ENCODE measurements around the gene ST7. TPM values are rescaled to one million over a fixed set of nuclear protein-coding genes. Genes with fewer than 3 reads are reported as not detected.

The ST7 gene
- total RNA-seq, 1 donor from 2014 or later: 29.5 TPM

DNA sequence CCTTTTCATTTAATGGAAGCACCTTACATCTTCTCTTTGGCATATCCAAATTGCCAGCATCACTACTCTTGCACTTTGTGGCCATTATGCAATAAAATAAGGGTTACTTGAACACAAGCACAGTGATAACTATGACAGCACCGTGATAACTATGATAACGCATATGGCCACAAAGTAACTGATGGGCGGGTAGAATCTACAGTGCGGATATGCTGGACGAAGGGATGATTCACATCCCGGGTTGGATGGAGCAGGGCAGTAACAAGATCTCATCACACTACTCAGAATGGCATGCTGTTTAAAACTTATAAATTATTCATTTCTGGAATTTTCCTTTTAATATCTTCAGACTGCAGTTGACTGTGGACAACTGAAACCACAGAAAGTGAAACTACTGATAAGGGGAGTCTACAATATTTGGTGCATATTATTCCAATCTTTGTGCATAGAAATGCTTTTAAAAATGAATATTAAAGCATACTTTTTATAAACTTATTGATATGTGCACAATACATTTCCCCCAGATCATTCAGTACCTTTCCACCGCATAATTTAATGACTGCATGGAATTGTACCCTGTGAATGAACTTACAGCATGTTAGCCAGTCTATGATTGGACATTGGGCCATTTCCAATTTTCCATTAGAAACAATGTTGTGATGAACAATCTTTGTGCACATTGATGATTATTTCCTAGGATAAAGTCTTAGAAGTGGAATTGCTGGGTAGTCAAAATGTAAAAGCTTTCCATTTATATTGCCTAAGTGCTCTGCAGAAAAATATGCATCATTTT lies 233.1 kb downstream of the ST7 start:
- ATAC-seq (no peak), DNase-seq (ENCODE audit: missing footprints) (no peak)
- intact Hi-C loops (cut with DNase I): no loop called here

DNA sequence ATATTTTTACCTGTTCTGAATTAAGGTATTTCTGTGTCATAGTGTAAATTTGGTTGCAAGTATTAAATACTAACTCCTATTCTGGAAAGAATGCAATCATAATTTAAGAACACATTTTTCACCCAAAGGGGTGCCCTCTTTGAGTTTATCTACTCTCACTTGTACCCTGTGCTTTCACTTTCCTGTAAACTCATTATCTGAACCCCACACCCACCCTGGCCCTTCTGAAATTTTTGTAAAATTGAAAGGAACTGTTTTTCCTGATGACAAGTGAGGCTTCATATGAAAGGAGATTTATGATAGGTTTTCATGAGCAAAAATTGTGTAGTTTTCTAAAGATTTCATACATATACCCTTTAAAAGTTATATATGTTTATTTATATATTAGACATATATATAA lies 235.1 kb downstream of the ST7 start:
- no peak for ATAC-seq
- intact Hi-C loops (cut with DNase I): no loop called here

DNA sequence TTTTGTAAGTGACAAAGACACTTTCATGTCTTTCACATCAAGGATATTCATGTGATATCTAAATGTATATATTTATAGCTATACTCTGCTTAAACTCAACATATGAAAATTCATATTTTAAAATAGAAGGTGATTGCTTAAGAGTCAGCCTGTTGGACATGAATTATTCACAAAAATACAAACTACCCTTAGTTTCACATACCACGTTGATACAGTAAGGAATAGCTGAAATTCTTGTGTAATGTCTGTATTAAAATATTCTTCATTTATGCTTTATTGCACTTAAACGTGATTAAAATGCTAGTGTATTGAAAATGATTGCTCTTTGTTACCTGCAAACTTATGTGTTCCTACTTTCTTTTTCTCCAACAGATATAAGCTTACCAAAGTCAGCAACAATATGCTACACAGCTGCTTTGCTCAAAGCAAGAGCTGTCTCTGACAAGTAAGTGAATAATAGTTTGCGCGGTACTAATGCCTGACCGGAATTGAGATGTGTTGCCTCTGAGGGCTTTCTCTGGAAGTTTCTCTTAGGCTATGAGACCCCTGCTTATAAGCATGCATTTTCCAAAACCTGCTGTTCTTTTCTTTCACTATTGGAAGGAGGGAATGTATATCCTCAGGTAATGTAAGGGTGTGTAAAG lies 235.8 kb downstream of the ST7 start:
- no peak for DNase-seq (ENCODE audit: missing footprints)
- intact Hi-C loops (cut with DNase I): no loop called here
- no peak for ATAC-seq

More for the DNA sequence above, 235.1 kb downstream of the ST7 start:
- no peak for DNase-seq (ENCODE audit: missing footprints)

DNA sequence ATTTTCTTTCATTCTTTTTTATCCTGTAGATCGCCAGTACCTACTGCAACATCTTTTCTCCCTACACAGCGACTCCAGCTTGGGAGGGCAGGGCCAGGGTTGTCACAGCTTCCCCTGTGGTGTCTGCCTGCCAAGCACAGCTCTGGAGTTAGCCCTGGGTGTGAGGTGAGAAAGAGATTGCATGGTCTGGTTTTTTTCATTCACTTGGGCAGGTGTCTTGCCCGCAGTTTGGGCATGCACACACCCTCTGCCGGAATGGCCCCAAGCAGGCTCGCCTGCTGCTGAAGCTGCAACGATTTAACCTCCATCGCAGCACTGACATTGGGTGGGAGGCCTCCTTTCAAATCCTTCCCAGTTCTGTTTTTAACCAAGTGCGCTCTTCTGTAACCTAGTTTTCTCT lies 236.8 kb downstream of the ST7 start:
- peak; percentile 71 for ATAC-seq
- DNase-seq (ENCODE audit: missing footprints): no peak
- intact Hi-C loops (cut with DNase I): no loop called here

DNA sequence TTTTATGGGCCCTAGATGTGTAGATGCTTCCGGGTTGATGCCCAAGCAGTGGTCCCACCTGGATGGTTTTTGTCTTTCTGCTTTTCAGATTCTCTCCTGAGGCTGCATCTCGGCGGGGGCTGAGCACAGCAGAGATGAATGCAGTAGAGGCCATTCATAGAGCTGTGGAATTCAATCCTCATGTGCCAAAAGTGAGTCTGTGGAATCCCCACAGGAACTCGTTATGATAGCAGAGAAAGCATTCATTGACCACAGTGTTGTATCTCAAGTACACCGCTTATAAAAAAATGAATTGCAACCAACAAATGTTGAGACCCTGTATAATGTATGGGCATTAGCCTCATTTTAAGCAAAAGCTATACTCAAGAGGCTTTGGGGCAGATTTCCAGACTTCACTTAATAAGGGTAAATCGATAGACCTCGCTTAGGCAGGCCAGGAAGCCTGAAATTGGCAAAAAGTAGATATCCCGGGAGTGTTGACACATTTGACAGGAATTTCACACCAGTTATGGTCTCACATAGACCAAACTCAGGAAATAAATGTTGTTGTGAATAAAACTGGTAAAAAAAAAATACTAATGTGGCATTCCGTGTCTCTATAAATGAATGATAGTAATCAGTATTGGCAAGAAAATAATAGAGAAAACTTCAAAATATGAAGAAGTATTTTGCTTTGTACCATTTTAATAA lies 237.6 kb downstream of the ST7 start:
- intact Hi-C loops (cut with DNase I): no loop called here
- ATAC-seq (no peak), DNase-seq (ENCODE audit: missing footprints) (no peak)

DNA sequence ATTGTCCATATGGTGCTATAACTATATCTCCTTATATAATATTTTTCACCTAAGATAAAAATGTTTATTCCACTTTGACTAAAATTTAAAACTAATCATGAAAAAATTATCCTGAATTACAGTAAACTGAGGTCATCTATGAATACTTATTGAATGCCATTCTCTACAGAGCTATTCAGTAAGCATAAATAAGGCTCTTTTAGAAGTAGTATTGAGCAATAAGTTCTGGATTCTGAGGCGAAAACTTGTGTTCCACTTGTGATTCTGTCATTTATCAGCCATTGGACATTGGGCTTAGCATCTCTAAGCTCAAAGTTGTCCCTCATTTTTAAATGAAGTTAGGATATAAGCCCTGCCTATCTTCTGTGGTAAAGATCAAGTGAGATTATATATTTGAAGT lies 238.8 kb downstream of the ST7 start:
- no peak for ATAC-seq
- no peak for DNase-seq (ENCODE audit: missing footprints)
- intact Hi-C loops (cut with DNase I): no loop called here

DNA sequence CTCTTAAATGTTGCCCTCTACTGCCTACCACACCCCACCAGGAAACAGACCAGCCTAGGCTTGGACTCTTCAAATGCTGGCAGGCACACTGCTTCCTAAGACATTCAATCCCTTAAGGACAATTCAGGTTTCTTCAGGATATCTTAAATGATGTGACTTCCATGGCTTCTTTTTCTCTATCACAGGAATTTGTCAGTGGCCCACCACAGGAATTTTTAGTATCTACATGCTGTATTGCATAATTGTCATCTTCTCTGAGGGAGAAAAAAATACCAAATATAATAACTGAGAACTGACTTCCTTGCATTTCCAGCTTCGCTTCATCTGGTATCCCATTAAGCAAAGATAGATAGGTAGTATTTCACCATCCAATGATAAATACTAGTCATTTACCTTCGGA lies 240.3 kb downstream of the ST7 start:
- DNase-seq (ENCODE audit: missing footprints) (no peak), ATAC-seq (no peak)
- intact Hi-C loops (cut with DNase I): no loop called here

DNA sequence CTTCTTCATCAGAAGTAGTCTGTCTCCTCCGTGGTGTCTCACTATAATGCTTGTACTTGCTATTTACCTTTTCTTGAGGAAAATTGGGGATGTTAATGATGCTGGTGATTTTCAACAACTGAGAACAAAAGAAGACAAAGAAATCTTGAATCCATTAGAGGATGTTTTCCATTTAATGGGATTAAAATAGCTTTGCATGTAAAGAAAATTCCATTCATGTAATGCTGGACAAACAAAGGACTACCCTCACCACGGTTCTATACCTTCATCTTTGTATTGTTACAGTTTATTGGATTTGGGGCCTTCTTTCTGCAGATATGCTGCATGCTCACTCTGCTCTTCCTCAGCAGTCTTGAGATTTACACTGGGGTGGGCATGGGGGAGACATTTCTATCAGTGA lies 241.1 kb downstream of the ST7 start:
- no peak for ATAC-seq
- DNase-seq (ENCODE audit: missing footprints): no peak
- intact Hi-C loops (cut with DNase I): no loop called here

DNA sequence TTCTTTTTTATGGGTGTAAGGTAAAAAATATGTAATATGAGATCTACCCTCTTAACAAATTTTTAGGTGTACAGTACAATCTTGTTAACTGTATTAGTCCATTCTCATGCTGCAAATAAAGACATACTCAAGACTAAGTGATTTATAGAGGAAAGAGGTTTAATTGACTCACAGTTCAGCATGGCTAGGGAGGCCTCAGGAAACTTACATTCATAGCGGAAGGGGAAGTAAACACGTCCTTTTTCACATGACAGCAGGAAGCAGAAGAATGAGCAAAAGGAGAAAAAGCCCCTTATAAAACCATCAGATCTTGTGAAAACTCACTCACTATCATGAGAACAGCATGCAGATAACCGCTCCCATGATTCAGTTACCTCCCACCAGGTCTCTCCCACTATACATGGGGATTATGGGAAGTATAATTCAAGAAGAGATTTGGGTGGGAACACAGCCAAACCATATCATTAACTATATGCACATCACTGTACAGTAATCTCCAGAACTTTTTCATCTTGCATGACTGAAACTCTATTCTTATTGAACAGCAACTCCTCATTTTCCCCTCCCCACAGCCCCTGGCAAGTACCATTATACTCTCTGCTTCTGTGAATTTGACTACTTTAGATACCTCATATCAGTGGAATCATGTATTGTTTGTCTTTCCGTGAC lies 242.2 kb downstream of the ST7 start:
- ATAC-seq (no peak), DNase-seq (ENCODE audit: missing footprints) (no peak)
- intact Hi-C loops (cut with DNase I): no loop called here

DNA sequence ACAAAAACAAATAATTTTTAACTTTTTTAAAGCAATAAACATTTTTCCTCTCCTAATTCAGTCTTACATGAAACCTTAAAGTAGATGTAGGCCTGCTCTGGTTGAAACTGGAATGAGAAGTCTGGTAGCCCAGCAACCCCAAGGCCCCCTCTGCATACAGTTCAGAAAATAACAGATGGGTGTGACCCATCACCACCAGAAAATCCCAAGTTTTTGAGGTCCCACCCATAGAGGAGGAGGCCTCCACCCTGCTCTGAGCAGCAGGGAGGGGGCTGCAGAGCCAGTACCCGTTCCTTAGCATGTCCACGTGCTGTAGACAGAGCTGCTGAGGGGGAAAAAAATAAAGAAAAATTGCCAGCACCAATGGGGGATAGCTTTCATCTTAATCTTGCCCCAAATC lies 246.8 kb downstream of the ST7 start:
- intact Hi-C loops (cut with DNase I): no loop called here
- no peak for ATAC-seq
- no peak for DNase-seq (ENCODE audit: missing footprints)

DNA sequence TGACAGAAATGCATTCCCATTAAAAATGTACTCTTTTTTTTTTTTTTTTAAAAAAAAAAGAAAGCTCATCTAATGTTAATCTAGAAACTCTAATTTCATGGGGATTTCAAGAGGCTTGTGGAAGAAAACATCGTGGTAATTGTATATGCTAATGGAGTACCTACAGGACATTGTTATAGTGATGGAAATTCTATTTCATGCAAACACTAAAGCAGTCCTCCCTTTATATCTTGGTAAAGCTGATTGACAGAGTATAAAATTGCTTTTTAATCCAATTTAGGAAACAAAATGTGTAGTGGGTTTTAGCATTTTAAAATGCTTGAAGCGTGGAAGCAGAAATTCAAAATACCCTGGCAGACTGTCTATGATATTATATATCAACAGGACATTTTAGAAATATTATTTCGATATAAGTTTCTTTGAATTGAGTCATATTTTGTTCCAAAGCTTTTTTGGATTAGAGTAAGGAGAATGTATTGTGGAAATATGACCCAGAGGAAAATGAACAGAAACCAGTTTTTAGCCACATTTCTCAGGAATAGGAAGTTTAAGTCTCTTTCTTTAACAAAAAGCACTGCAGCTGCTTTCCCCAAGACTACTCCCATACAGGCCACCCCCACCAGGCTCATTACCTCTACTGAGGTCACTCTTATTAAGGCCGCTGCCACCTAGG lies 247.6 kb downstream of the ST7 start:
- ATAC-seq (no peak), DNase-seq (ENCODE audit: missing footprints) (no peak)
- intact Hi-C loops (cut with DNase I): no loop called here

DNA sequence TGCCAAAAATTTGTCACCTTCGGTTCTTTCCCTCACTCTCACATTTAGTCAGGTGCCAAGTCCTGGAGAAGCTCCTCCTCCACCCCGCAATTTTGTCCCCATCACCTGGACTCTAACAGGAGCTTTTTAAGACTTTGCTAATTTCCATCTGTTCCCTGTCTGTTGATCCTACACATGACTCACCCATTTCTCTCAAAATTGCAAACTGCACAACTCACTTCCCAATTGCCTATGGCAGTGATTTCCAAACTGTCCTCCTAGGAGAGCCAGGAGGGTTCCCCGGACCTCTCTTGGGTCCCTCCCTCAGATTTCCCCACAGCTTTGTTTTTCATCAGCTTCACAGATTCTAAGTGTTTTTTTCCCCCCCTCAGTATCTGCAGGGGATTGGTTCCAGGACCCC lies 249.2 kb downstream of the ST7 start:
- no peak for ATAC-seq
- no peak for DNase-seq (ENCODE audit: missing footprints)
- intact Hi-C loops (cut with DNase I): no loop called here

DNA sequence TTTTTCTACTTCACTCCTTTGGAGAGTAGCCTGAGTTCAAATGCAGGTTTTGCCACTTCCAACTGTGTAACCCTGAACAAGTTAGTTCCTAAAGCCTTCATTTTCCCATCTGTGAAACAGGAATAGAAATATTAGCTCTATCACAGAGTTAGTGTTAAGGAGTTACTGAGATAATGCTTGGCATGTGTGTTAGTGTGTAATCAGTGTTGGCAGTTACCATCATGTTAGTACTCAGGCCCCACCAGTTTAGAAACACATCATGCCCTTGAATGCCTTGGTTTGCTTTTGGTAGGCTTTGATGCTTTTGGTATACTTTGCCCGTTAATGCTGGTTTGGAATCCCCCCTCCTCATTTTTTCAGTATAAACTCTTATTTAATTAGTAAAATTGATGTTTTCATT lies 249.9 kb downstream of the ST7 start:
- DNase-seq (ENCODE audit: missing footprints) (no peak), ATAC-seq (no peak)

DNA sequence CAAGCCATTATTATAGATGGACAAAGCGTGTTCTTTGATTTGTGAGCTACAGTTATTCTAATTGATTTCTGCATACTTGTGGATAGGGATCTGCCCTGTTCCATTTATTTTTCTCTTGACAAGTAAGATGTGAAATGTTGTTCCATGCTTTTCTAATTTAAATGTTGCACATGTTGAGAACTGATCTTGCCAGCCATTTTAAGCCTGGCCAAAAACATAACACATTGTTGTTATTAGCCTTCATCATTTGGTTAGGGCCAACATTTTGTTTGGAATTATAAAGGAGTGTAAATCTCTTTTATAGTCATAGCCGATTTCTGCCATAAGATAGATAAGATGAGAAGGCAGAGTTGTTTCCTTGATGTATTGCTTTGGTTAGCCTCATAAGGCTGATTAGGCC lies 252.6 kb downstream of the ST7 start:
- intact Hi-C loops (cut with DNase I): no loop called here
- DNase-seq (ENCODE audit: missing footprints) (no peak), ATAC-seq (no peak)

More for the DNA sequence above, 249.9 kb downstream of the ST7 start:
- intact Hi-C loops (cut with DNase I): no loop called here

DNA sequence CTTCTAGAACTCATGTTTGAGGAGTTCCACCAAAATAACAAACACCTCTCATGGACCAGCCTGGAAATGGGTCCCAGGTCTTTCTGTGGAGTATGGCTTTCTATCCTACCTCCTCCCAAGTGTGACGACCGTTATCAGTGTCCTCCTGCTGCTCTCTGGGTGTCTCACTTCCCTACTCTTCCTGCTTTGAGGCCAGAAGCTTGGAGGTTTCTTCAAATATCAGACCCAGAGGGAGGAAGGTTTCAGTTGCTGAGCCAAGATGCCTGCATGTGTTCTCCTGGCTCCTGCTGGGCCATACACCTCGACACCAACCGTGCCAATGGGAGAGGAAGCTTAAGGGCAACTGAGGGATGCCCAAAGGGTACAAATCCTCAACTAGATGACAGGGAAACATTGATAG lies 255.0 kb downstream of the ST7 start:
- no peak for ATAC-seq
- intact Hi-C loops (cut with DNase I): no loop called here
- no peak for DNase-seq (ENCODE audit: missing footprints)

DNA sequence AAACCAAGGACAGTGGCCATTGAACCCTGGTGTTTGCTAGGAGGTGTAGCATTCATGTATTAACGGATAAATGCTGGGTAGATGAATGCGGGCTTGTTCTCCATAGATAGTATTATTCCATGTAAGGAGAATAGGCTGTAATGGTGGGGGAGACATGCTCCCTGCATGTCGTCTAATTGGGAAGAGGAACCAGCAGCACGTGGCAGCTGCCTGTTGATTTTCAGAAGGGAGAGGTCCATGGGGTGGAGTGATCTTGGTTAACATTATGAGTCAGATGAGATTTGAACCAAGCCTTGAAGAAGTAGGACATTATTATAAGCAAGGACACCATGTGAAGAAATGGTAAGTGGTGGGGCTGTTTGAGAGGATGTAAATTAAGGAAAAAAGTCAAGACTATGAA lies 257.1 kb downstream of the ST7 start:
- intact Hi-C loops (cut with DNase I): loop anchor here (5.0 kb wide), 1 partner anchor 177 kb away; no protein-coding TSS in a partner anchor
- ATAC-seq: no peak
- DNase-seq (ENCODE audit: missing footprints): no peak

DNA sequence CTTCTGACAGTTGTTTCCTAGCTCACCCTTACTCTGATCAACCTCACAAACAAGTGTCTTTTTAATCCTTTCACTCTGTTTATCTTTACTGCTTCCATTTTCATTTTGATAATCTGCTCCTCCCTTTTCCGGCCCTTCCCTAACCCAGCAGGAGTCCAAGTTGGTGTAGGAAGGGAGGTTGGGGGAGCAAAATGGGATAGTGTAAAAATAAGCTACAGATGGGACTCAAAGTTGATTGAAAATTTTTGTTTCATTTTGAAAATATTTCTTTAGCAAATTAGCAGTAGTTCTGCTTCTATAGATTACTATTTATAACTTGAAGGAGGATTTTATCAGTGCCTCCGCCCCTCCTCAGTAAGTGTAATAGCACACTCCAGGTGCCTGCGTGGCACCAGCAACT lies 257.6 kb downstream of the ST7 start:
- DNase-seq (ENCODE audit: missing footprints) (no peak), ATAC-seq (no peak)
- intact Hi-C loops (cut with DNase I): loop anchor here (5.0 kb wide), 1 partner anchor 176 kb away; no protein-coding TSS in a partner anchor

DNA sequence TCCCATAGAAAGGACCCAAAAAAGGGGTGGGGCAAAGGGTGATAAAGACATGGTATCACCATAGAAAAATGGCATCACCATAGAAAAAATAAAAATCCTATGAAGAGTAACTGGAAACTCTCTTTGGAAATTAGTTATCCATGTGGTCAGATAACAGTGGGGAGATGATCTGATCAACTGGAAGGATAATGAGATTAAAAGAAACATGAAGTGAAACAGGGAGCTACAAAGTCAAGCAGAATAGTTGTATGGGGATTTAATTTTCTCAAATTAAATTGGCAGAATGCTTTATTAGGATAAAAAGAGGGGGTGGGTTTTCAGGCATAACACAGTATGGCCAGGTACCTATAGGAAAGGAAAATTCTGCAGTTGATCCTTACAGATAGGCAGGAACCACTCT lies 258.3 kb downstream of the ST7 start:
- ATAC-seq: no peak
- DNase-seq (ENCODE audit: missing footprints): no peak
- intact Hi-C loops (cut with DNase I): loop anchor here (5.0 kb wide), 1 partner anchor 176 kb away; no protein-coding TSS in a partner anchor
